Activated CD4-positive, alpha-beta T cell treated with anti-CD3 and anti-CD28 coated beads, Interleukin-2, amount 10 ng/mL, durations not matched to agents 24 days and 14 days (primary cell): ENCODE data around the gene FAM124A. TPM values are rescaled to one million over a fixed set of nuclear protein-coding genes. Genes with fewer than 3 reads are reported as not detected.

Experiments
- DNase-seq: peaks from one replicate; pipeline ENCODE4 v3.0.0; 2022
- H3K27ac Mint-ChIP-seq: one replicate; pipeline ENCODE4 v1.8.0; 2022; ENCODE audit warnings: mild to moderate bottlenecking, mixed read lengths
- H3K27me3 Mint-ChIP-seq: one replicate; pipeline ENCODE4 v1.8.0; 2022; ENCODE audit warnings: mixed read lengths
- H3K36me3 Mint-ChIP-seq: one replicate; pipeline ENCODE4 v1.8.0; 2022; ENCODE audit warnings: low read depth, mild to moderate bottlenecking, mixed read lengths
- H3K4me1 Mint-ChIP-seq: one replicate; pipeline ENCODE4 v1.8.0; 2021; ENCODE audit warnings: mixed read lengths
- H3K4me3 Mint-ChIP-seq: one replicate; pipeline ENCODE4 v1.8.0; 2022; ENCODE audit warnings: mild to moderate bottlenecking, moderate library complexity, mixed read lengths
- H3K9me3 Mint-ChIP-seq: one replicate; pipeline ENCODE4 v1.8.0; 2021; ENCODE audit warnings: mixed read lengths
- intact Hi-C: fragments of 100-400 bp; cut with micrococcal nuclease; formaldehyde crosslinking; loops from one replicate; pipeline ENCODE4 v1.15.1; 2023
- total RNA-seq: library from RNA; stranded (reverse); gene quantifications from 2 replicates; pipeline ENCODE4 v1.2.3, GENCODE V29; 2022

The FAM124A gene
- total RNA-seq, 1 donor from 2014 or later: 0.82 TPM

DNA sequence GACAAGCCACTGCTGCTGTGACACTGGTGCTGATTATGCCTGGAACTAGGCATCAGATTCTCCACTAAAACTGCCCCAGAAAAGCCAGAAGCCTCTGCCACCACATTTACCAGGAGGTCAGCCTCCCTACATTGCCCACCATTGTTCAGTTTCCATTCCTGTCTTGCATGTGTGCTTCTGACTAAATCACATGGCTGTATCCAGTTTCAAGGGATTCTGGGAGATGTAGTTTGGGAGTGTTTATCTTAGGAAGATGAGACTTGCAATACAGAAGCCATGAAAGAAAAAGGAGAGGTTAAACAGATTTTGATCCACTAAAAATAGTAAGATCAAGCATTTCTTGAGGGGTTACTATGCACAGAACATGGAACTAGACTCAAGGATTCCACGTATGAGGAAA lies 76.6 kb downstream of the FAM124A start:
- DNase-seq: no peak
- intact Hi-C loops: no loop called here
- no peaks in the 10 kb centered on the region for H3K36me3 Mint-ChIP-seq
- H3K9me3 Mint-ChIP-seq: no peaks in the 10 kb centered on the region
- H3K4me1 Mint-ChIP-seq: no peaks in the 10 kb centered on the region
- H3K4me3 Mint-ChIP-seq: no peak overlapping the region
- H3K27ac Mint-ChIP-seq: no peak overlapping the region
- H3K27me3 Mint-ChIP-seq: peaks cover 5% of the 10 kb centered on the region

DNA sequence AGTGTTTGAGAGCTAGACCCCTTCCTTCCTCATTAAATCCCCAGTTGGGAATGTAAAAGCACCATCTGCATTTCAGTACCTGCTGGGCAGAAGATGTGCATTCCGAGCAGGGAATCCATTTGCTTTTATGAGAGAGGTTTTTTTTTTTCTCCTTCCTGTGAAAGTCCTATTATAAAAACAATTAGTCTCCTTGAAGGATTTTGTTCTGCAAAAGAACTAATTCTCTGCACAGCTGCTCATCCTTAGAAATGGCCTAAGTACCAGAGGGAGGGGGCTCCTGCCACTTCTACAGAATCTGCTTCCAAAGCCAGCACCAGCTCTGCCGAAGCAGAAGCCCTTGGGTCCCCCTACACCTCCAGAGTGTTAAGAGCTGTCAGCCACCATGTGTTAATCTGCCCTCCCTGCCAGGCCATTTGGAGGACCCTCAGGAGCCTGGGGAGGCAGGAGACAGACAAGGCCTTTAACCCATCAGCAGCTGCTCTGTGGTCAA lies 80.9 kb downstream of the FAM124A start:
- Mint-ChIP-seq H3K36me3 (no peaks in the 10 kb centered on the region), H3K4me3 (no peak overlapping the region), H3K9me3 (no peaks in the 10 kb centered on the region), H3K27ac (no peak overlapping the region), H3K4me1 (no peaks in the 10 kb centered on the region), H3K27me3 (no peaks in the 10 kb centered on the region)
- DNase-seq: no peak
- intact Hi-C loops: no loop called here

DNA sequence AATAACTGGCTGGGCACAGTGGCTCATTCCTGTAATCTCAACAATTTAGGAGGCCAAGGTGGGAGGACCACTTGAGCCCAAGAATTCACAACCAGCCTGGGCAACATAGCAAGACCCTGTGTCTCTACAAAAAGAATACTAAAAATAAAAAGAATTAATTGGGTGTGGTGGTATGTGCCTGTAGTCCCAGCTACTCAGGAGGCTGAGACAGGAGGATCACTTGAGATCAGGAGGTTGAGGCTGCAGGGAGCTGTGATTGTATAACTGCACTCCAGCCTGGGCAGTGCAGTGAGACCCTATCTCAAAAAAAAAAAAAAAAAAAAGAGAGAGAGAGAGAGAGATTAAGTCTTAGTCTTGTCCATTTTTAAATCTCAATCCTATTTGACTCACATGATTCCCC lies 81.7 kb downstream of the FAM124A start:
- DNase-seq: no peak
- Mint-ChIP-seq H3K9me3 (no peaks in the 10 kb centered on the region), H3K36me3 (no peaks in the 10 kb centered on the region), H3K27ac (no peak overlapping the region), H3K4me3 (no peak overlapping the region), H3K4me1 (no peaks in the 10 kb centered on the region), H3K27me3 (peaks cover 4% of the 10 kb centered on the region)
- intact Hi-C loops: no loop called here

DNA sequence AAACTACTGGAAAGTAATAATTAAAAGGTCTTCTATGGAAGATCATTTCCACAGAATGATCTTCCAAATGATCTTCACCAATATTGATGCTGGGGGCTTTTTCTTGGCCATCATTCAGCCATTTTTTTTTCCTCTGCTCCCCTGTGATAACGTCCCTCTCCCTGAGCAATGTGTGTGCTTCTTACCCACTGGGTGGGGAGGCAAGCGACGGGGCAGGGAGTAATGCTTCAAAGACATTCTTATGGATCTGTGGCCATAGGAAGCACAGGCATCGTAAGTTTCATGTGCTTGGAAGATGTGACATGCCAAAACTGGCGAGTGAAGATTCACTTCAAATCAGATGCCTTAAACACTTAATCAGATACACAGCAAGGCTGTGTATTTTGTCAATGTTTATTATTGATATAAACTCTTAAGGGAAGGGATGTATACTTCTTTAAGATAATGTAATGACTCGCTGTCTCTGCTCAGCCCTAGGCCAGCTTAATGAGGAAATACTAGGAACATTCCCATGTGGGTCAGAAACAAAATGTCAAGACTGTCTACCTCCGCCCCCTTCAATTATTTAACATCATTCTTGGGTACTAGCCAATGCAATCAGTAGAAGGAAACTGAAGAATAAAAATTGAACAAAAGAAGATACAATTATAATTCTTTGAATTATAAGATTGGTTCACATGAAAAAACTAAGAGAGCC lies 83.2 kb downstream of the FAM124A start:
- Mint-ChIP-seq H3K4me1 (no peaks in the 10 kb centered on the region), H3K36me3 (no peaks in the 10 kb centered on the region), H3K9me3 (no peaks in the 10 kb centered on the region), H3K27me3 (peaks cover 4% of the 10 kb centered on the region), H3K4me3 (no peak overlapping the region), H3K27ac (no peak overlapping the region)
- intact Hi-C loops: no loop called here
- no peak for DNase-seq

DNA sequence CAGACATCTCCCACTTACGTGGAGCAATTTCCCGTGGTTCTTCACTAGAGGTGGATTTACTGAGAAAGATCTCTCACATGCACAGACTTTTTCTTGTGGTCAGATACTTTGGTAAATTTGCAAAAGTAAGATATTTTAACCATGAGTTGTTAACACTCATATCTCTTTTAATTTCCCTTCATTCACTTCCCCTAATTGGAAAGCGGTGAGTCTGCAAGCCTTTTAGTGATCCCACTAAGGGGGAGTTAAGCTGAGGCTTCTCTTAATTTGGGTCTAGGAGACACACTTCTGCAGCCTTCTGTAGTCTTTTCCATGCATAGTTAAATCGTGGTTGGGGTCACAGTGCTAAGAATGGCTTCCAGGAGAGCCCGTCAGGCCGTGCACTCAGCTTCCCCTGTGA lies 86.6 kb downstream of the FAM124A start:
- intact Hi-C loops: no loop called here
- Mint-ChIP-seq H3K27me3 (peaks cover 9% of the 10 kb centered on the region), H3K36me3 (no peaks in the 10 kb centered on the region), H3K4me3 (no peak overlapping the region), H3K27ac (no peak overlapping the region), H3K9me3 (no peaks in the 10 kb centered on the region), H3K4me1 (no peaks in the 10 kb centered on the region)
- no peak for DNase-seq

DNA sequence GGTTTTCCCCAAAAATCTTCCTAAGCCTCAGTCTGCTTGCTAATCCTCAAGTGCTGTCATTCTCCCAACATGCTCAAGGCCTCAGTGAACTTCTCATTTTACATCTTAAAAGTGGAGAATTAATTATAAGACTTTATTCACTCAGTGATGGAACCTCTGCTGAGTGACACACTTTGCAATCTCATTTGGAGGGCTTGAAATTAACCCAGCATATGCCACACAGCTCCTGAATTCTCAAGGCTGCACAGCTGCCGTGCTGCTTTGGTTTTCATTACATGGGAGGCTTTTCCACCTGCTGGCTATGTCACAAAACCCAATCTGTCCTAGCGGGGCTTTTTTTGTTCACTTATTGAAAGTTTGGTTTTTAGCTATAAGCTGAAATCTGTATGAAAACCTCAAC lies 89.0 kb downstream of the FAM124A start:
- intact Hi-C loops: no loop called here

DNA sequence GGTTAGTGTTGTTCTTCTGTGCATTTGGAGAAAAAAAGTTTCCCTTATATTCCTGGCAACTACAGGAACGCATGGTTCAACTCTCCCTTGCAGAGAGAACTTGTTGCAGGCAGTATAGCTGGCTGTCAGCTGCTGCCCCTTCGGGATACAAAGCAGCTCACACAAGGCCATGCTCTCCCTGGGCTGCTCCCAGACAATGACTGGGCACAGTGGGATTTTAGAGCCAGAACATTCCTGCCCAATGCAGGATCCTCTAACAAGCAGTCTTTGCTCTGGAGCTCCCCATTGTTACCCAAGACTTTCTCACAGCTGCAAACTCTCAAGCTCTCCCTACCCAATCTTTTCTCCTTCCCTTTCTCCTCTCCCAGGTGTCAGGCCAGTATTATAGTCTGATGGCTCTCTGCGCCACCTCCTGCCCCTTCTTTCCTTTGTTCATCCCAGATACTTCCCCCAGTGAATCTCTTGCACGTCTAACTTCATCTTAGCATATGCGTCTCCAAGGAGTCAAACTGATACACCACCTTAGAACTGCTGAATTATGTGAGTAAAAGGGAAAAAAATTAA lies 89.8 kb downstream of the FAM124A start:
- H3K36me3 Mint-ChIP-seq: no peaks in the 10 kb centered on the region
- H3K27ac Mint-ChIP-seq: no peak overlapping the region
- no peak overlapping the region for H3K4me3 Mint-ChIP-seq
- peaks cover 9% of the 10 kb centered on the region for H3K27me3 Mint-ChIP-seq
- no peaks in the 10 kb centered on the region for H3K9me3 Mint-ChIP-seq
- intact Hi-C loops: no loop called here
- H3K4me1 Mint-ChIP-seq: no peaks in the 10 kb centered on the region
- no peak for DNase-seq

More for the DNA sequence above, 89.0 kb downstream of the FAM124A start:
- H3K9me3 Mint-ChIP-seq: no peaks in the 10 kb centered on the region
- DNase-seq: no peak
- peaks cover 9% of the 10 kb centered on the region for H3K27me3 Mint-ChIP-seq
- no peaks in the 10 kb centered on the region for H3K36me3 Mint-ChIP-seq
- no peaks in the 10 kb centered on the region for H3K4me1 Mint-ChIP-seq
- H3K27ac Mint-ChIP-seq: no peak overlapping the region
- no peak overlapping the region for H3K4me3 Mint-ChIP-seq

DNA sequence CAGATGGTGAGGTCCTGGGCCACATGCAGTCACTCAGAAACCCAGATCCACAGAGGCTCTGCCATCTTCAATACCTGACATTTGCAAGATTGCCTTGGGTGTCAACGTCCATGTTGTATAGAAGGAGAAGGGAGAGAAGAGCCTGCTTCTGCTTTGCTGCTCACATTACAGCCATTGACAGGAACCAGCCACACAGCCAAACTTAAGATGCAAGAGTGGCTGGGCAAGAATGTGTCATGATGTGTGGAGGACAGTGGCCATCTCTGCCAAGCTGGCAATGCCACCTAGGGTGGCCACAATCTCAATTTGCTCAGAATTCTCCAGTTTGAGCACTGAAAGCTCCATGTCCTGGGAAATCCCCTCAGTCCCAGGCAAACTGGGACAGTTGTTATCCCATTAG lies 91.4 kb downstream of the FAM124A start:
- Mint-ChIP-seq H3K9me3 (no peaks in the 10 kb centered on the region), H3K27ac (no peak overlapping the region), H3K4me1 (no peaks in the 10 kb centered on the region), H3K4me3 (no peak overlapping the region), H3K27me3 (peaks cover 8% of the 10 kb centered on the region), H3K36me3 (no peaks in the 10 kb centered on the region)
- intact Hi-C loops: no loop called here
- DNase-seq: no peak

DNA sequence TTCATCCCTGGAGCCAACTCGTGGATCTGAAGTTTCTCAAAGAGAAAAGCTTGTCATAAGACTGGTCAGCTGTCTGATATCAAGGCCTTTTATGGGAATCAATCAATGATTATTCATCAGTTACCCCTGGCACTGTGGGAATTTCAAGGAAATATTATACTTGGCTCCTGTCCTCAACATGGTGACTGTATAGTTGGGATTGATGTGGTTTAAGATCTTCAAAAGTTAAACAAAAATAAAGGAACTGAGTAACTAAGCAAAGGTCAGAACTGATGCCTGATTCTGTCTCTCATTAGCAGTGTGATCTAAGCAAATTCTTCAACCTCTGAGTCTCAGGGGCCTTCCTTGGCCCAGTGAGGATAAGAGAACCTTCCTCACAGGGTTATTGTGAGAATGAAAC lies 95.1 kb downstream of the FAM124A start:
- intact Hi-C loops: no loop called here
- no peak overlapping the region for H3K4me3 Mint-ChIP-seq
- peaks cover 3% of the 10 kb centered on the region for H3K27me3 Mint-ChIP-seq
- no peak for DNase-seq
- H3K27ac Mint-ChIP-seq: no peak overlapping the region
- H3K36me3 Mint-ChIP-seq: no peaks in the 10 kb centered on the region
- no peaks in the 10 kb centered on the region for H3K4me1 Mint-ChIP-seq
- H3K9me3 Mint-ChIP-seq: no peaks in the 10 kb centered on the region

DNA sequence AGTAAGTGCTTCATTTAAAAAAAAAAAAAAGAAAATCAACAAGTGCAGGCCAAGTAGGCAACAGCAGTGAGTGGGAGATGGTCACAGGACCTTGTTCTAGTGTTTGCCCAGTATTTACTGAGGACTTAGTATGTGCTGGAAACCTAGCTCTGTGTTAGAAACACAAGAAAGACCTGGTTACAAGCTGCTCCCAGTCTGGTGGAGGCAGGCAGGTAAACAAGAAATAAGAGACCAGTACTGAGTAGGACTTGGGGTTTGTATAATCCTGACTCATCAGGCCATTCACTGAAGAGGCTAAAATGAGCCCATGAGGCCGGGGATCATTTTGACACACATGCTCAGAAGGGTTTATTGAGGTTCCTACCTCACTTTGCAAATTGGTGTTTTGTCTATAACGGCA lies 95.8 kb downstream of the FAM124A start:
- Mint-ChIP-seq H3K9me3 (no peaks in the 10 kb centered on the region), H3K4me1 (no peaks in the 10 kb centered on the region), H3K36me3 (no peaks in the 10 kb centered on the region), H3K4me3 (no peak overlapping the region), H3K27ac (no peak overlapping the region), H3K27me3 (peaks cover 2% of the 10 kb centered on the region)
- intact Hi-C loops: no loop called here
- no peak for DNase-seq

DNA sequence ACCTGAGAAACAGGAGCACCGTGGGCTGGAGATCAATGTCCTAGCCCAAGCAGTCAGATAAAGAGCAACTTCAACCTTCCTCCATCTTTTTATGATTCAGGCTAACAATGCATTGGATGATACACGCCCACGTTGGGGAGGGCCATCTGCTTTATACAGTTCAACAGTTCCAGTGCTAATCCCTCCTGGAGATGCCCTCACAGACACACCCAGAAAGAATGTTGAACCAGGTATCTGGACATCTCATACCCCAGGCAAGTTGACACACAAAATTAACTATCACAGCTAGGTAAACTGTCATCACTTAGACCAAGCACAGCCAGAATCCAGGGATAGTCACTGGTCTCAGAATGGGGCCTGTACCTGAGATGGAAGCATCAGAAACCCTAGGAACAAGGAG lies 96.7 kb downstream of the FAM124A start:
- H3K36me3 Mint-ChIP-seq: no peaks in the 10 kb centered on the region
- intact Hi-C loops: no loop called here
- no peaks in the 10 kb centered on the region for H3K4me1 Mint-ChIP-seq
- H3K9me3 Mint-ChIP-seq: no peaks in the 10 kb centered on the region
- H3K27ac Mint-ChIP-seq: no peak overlapping the region
- H3K27me3 Mint-ChIP-seq: no peaks in the 10 kb centered on the region
- H3K4me3 Mint-ChIP-seq: no peak overlapping the region
- no peak for DNase-seq

DNA sequence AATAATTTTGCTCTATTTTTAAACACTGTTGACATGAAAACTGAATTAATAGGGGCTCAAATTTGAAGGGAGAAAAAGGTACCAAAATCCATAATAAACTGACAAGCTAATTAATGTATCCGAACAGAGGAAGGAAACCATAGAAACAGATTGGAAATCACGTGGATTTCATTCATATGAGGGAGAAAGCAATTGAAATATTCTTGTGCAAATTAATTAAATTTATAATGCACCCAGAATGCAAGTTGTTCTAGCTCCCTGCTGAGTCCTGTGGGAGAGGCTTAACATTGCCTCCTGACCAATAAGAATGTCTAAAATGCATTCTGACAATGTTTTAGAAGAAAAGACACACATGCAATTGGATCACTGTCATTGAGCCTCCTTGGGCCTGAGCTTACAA lies 99.6 kb downstream of the FAM124A start:
- no peak overlapping the region for H3K4me3 Mint-ChIP-seq
- no peak overlapping the region for H3K27ac Mint-ChIP-seq
- H3K4me1 Mint-ChIP-seq: no peaks in the 10 kb centered on the region
- no peaks in the 10 kb centered on the region for H3K36me3 Mint-ChIP-seq
- no peaks in the 10 kb centered on the region for H3K9me3 Mint-ChIP-seq
- no peak for DNase-seq
- intact Hi-C loops: no loop called here
- no peaks in the 10 kb centered on the region for H3K27me3 Mint-ChIP-seq

DNA sequence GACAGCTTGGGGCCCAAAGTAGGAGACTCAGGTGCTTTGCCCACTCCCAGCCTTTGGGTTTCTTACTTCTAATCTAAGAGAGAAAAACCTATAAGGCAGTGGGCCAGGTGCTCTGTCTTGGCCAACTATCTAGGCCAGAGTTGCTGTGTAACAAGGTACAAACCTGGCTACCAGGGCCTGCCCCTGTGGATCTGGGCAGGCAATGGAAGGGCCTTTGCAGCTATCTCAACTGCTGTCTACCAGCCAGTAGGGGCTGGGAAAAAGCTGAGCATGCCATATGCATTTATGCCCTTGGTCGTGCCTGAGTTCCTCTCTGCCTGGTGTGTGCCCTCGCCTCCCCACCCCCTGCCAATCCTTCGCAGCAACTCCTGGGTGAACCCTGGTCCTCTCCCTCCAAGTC lies 100.6 kb downstream of the FAM124A start:
- H3K4me1 Mint-ChIP-seq: no peaks in the 10 kb centered on the region
- no peak for DNase-seq
- intact Hi-C loops: no loop called here
- H3K36me3 Mint-ChIP-seq: no peaks in the 10 kb centered on the region
- H3K4me3 Mint-ChIP-seq: no peak overlapping the region
- H3K27me3 Mint-ChIP-seq: no peaks in the 10 kb centered on the region
- no peak overlapping the region for H3K27ac Mint-ChIP-seq
- H3K9me3 Mint-ChIP-seq: no peaks in the 10 kb centered on the region

DNA sequence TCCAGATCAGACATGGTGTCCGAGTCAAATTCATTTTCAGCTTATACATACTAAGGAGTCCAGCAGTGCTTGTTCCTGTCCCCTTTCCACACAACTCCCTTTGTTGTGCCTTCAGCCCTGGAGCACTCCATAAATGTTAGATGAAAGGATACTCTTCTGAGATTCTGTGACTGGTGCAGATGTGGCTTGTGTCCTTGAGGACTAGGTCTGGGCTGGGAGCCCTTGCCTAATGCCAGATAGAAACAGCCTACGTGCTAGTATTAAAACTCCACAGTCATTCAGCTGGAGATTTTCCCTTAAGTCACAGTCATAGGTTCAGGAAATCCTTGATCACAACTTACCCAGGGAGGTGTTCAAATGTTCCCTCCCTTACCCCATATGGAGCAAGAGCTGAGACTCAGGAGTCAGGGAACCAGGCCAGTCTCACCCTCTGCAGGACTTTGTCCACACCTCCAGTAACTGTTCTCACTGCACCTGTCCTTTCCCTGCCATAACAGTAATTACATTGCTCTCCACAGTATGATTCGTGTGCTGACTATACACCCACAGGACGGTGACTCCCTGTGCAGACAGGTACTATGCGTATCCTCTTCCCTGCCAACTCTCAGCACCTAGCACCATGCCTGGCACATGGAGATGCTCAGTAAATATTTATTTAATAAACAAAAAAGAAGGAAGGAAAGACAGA lies 101.8 kb downstream of the FAM124A start:
- intact Hi-C loops: no loop called here
- no peak for DNase-seq
- no peaks in the 10 kb centered on the region for H3K36me3 Mint-ChIP-seq
- H3K27ac Mint-ChIP-seq: no peak overlapping the region
- no peaks in the 10 kb centered on the region for H3K9me3 Mint-ChIP-seq
- H3K4me1 Mint-ChIP-seq: no peaks in the 10 kb centered on the region
- H3K27me3 Mint-ChIP-seq: no peaks in the 10 kb centered on the region
- no peak overlapping the region for H3K4me3 Mint-ChIP-seq
